Measurements from ENCODE around the gene FCAR. TPM values are rescaled to one million over a fixed set of nuclear protein-coding genes. Genes with fewer than 3 reads are reported as not detected.
"Not testable (repeated sequence)": the region's sequence is repeated elsewhere in the genome, so short reads cannot be mapped to it uniquely, and the experiment has no call there.

The FCAR gene
- total and polyA plus RNA-seq, 2 experiments from 2014 or later = not detected

- not testable (repeated sequence) for H3K4me3 Mint-ChIP-seq; H3K79me2 ChIP-seq (replicated peaks; ENCODE audit: insufficient read depth); H3K27me3 ChIP-seq (ENCODE audit: insufficient read depth); H3K4me3 ChIP-seq; H3K27me3 Mint-ChIP-seq (ENCODE audit: insufficient read depth, low read depth, poor library complexity); H3K4me1 ChIP-seq (ENCODE audit: insufficient read depth); H3K4me2 ChIP-seq; H3K27ac ChIP-seq (ENCODE audit: low read depth); DNase-seq (ENCODE audit: low spot score); H2AFZ ChIP-seq; H3K9me2 ChIP-seq (ENCODE audit: insufficient read depth); H3K36me3 ChIP-seq (ENCODE audit: insufficient read depth); ATAC-seq; H4K20me1 ChIP-seq (replicated peaks; ENCODE audit: insufficient read depth); H3K27ac Mint-ChIP-seq; H3K4me1 Mint-ChIP-seq; H3F3A ChIP-seq (replicated peaks; ENCODE audit: low read depth)
- Mint-ChIP-seq H3K9me3 (peaks cover 88% of the 10 kb centered on the region), H3K36me3 (ENCODE audit: low read depth) (peaks cover 31% of the 10 kb centered on the region)
Observed at GRCh38 chr19:54824416-54824815, 49.6 kb upstream of the FCAR start.

DNA sequence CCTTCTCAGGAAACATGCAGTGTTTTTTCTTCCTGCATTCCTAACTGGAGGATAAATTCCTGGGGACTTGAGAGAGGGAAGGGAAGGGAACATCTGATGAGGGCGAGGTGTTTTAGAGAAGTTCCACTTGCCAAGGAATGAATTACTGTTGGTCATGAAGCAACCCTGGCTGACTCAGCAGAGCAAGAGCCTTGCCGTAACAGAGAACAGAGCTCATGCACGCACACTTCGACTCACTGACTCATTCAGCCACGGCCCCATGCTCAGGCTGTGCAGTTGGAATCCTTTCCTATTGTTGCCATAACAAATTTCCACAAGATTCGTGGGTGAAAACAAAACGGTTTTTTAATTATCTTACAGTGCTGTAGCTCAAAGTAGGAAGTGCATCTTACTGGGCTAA lies 48.7 kb upstream of the FCAR start:
- not testable (repeated sequence) for DNase-seq (ENCODE audit: low spot score); H4K20me1 ChIP-seq (replicated peaks; ENCODE audit: insufficient read depth); H3K4me3 ChIP-seq; H3K27ac ChIP-seq (ENCODE audit: low read depth); H3K36me3 ChIP-seq (ENCODE audit: insufficient read depth); H3K9me2 ChIP-seq (ENCODE audit: insufficient read depth); H3K27ac Mint-ChIP-seq; H2AFZ ChIP-seq; H3F3A ChIP-seq (replicated peaks; ENCODE audit: low read depth); H3K4me2 ChIP-seq; ATAC-seq; H3K4me1 Mint-ChIP-seq; H3K27me3 Mint-ChIP-seq (ENCODE audit: insufficient read depth, low read depth, poor library complexity); H3K79me2 ChIP-seq (replicated peaks; ENCODE audit: insufficient read depth); H3K4me1 ChIP-seq (ENCODE audit: insufficient read depth); H3K4me3 Mint-ChIP-seq; H3K27me3 ChIP-seq (ENCODE audit: insufficient read depth)
- Mint-ChIP-seq H3K36me3 (ENCODE audit: low read depth) (peaks cover 32% of the 10 kb centered on the region), H3K9me3 (peaks cover 88% of the 10 kb centered on the region)

- not testable (repeated sequence) for H3K4me3 Mint-ChIP-seq; H4K20me1 ChIP-seq (replicated peaks; ENCODE audit: insufficient read depth); H3K4me2 ChIP-seq; H3K79me2 ChIP-seq (replicated peaks; ENCODE audit: insufficient read depth); H3K4me1 ChIP-seq (ENCODE audit: insufficient read depth); H3F3A ChIP-seq (replicated peaks; ENCODE audit: low read depth); H3K27me3 Mint-ChIP-seq (ENCODE audit: insufficient read depth, low read depth, poor library complexity); DNase-seq (ENCODE audit: low spot score); H3K4me3 ChIP-seq; H3K4me1 Mint-ChIP-seq; H3K36me3 ChIP-seq (ENCODE audit: insufficient read depth); ATAC-seq; H3K27ac Mint-ChIP-seq; H3K27me3 ChIP-seq (ENCODE audit: insufficient read depth); H2AFZ ChIP-seq; H3K9me2 ChIP-seq (ENCODE audit: insufficient read depth); H3K27ac ChIP-seq (ENCODE audit: low read depth)
- peaks cover 40% of the 10 kb centered on the region for H3K36me3 Mint-ChIP-seq (ENCODE audit: low read depth)
- peaks cover 85% of the 10 kb centered on the region for H3K9me3 Mint-ChIP-seq
Observed at GRCh38 chr19:54828064-54828463, 46.0 kb upstream of the FCAR start.

DNA sequence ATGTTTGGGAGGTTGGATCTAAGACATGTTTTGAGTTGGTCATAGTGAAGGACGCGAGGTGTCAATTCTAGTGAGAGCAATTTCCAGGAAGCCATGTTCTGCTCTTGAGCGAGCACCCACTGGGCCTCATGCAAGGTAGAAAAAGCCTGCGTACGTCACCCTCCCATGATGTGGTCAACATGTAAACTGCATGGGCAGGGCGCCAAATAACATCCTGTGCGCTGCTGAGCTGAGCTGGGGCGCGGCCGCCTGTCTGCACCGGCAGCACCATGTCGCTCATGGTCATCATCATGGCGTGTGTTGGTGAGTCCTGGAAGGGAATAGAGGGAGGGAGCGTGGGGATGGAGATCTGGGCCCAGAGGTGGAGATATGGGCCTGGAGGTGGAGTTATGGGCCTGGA lies 41.5 kb upstream of the FCAR start, which contains the start of gene KIR2DS4:
TSS of gene KIR2DS4 (plus strand) at position 181 of the 400 bp plus-strand sequence.
- H3K4me3 Mint-ChIP-seq; H3K36me3 ChIP-seq (ENCODE audit: insufficient read depth); DNase-seq (ENCODE audit: low spot score); H3K27me3 ChIP-seq (ENCODE audit: insufficient read depth); H3F3A ChIP-seq (replicated peaks; ENCODE audit: low read depth); H3K9me2 ChIP-seq (ENCODE audit: insufficient read depth); H4K20me1 ChIP-seq (replicated peaks; ENCODE audit: insufficient read depth); H3K79me2 ChIP-seq (replicated peaks; ENCODE audit: insufficient read depth); H2AFZ ChIP-seq; H3K27ac Mint-ChIP-seq; H3K27ac ChIP-seq (ENCODE audit: low read depth); H3K4me3 ChIP-seq; H3K4me1 Mint-ChIP-seq; ATAC-seq; H3K4me1 ChIP-seq (ENCODE audit: insufficient read depth); H3K27me3 Mint-ChIP-seq (ENCODE audit: insufficient read depth, low read depth, poor library complexity); H3K4me2 ChIP-seq: not testable (repeated sequence)
- Mint-ChIP-seq H3K9me3 (peaks cover 96% of the 10 kb centered on the region), H3K36me3 (ENCODE audit: low read depth) (peaks cover 55% of the 10 kb centered on the region)

DNA sequence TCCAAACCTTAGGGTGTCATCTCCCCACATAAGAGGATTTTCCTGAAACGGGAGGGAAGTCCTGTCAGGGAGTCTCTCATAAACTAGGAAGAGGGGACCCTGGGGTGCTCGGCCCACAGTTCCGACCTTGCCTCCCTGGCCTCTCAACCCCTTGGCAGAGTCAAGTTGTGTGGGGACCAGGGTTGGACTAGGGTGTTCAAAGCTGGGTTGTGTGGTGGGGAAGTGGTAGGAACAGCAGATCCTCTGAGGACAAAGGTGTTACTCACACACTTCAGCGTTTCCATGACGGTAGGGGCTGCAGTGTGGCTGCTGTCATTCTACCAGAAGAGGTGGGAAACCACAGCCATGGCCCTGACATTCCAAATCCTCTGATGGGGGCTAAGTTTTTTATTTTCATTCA lies 38.9 kb upstream of the FCAR start:
- not testable (repeated sequence) for H4K20me1 ChIP-seq (replicated peaks; ENCODE audit: insufficient read depth); H3K27ac Mint-ChIP-seq; H3K36me3 ChIP-seq (ENCODE audit: insufficient read depth); H3F3A ChIP-seq (replicated peaks; ENCODE audit: low read depth); DNase-seq (ENCODE audit: low spot score); H3K4me1 Mint-ChIP-seq; H3K4me1 ChIP-seq (ENCODE audit: insufficient read depth); H3K79me2 ChIP-seq (replicated peaks; ENCODE audit: insufficient read depth); H2AFZ ChIP-seq; H3K4me3 ChIP-seq; H3K9me2 ChIP-seq (ENCODE audit: insufficient read depth); H3K27me3 Mint-ChIP-seq (ENCODE audit: insufficient read depth, low read depth, poor library complexity); ATAC-seq; H3K4me3 Mint-ChIP-seq; H3K27ac ChIP-seq (ENCODE audit: low read depth); H3K27me3 ChIP-seq (ENCODE audit: insufficient read depth); H3K4me2 ChIP-seq
- H3K36me3 Mint-ChIP-seq (ENCODE audit: low read depth) = peaks cover 54% of the 10 kb centered on the region
- H3K9me3 Mint-ChIP-seq = peaks cover 96% of the 10 kb centered on the region

DNA sequence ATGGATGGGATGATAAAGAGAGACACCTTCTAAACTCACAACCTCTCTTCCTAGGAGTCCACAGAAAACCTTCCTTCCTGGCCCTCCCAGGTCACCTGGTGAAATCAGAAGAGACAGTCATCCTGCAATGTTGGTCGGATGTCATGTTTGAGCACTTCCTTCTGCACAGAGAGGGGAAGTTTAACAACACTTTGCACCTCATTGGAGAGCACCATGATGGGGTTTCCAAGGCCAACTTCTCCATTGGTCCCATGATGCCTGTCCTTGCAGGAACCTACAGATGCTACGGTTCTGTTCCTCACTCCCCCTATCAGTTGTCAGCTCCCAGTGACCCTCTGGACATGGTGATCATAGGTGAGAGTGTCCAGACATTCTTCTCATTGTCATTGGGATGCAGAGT lies 36.5 kb upstream of the FCAR start:
- H3K27ac ChIP-seq (ENCODE audit: low read depth); H3K27me3 Mint-ChIP-seq (ENCODE audit: insufficient read depth, low read depth, poor library complexity); H3F3A ChIP-seq (replicated peaks; ENCODE audit: low read depth); H2AFZ ChIP-seq; H3K4me1 ChIP-seq (ENCODE audit: insufficient read depth); H3K36me3 ChIP-seq (ENCODE audit: insufficient read depth); H3K27me3 ChIP-seq (ENCODE audit: insufficient read depth); ATAC-seq; H3K4me1 Mint-ChIP-seq; DNase-seq (ENCODE audit: low spot score); H3K4me3 ChIP-seq; H3K4me2 ChIP-seq; H3K4me3 Mint-ChIP-seq; H4K20me1 ChIP-seq (replicated peaks; ENCODE audit: insufficient read depth); H3K79me2 ChIP-seq (replicated peaks; ENCODE audit: insufficient read depth); H3K27ac Mint-ChIP-seq; H3K9me2 ChIP-seq (ENCODE audit: insufficient read depth): not testable (repeated sequence)
- Mint-ChIP-seq H3K36me3 (ENCODE audit: low read depth) (peaks cover 46% of the 10 kb centered on the region), H3K9me3 (peaks cover 100% of the 10 kb centered on the region)

GRCh38 chr19:54843171-54843570 lies 30.9 kb upstream of the FCAR start:
- not testable (repeated sequence) for H3K36me3 ChIP-seq (ENCODE audit: insufficient read depth); H3K4me2 ChIP-seq; ATAC-seq; H3K27ac Mint-ChIP-seq; H3K4me1 Mint-ChIP-seq; H4K20me1 ChIP-seq (replicated peaks; ENCODE audit: insufficient read depth); H3K27ac ChIP-seq (ENCODE audit: low read depth); DNase-seq (ENCODE audit: low spot score); H3F3A ChIP-seq (replicated peaks; ENCODE audit: low read depth); H3K9me2 ChIP-seq (ENCODE audit: insufficient read depth); H2AFZ ChIP-seq; H3K4me1 ChIP-seq (ENCODE audit: insufficient read depth); H3K4me3 ChIP-seq; H3K27me3 Mint-ChIP-seq (ENCODE audit: insufficient read depth, low read depth, poor library complexity); H3K27me3 ChIP-seq (ENCODE audit: insufficient read depth); H3K4me3 Mint-ChIP-seq; H3K79me2 ChIP-seq (replicated peaks; ENCODE audit: insufficient read depth)
- Mint-ChIP-seq H3K9me3 (peaks cover 94% of the 10 kb centered on the region), H3K36me3 (ENCODE audit: low read depth) (peaks cover 31% of the 10 kb centered on the region)
